Stimulated activated CD4-positive, alpha-beta T cell treated with anti-CD3 and anti-CD28 coated beads, TNF-alpha, amount 100 ng/mL, for 24 hours (primary cell): ENCODE results near the gene PDE4B.

Experiments
- DNase-seq, 3 experiments: peaks; one replicate each; pipeline ENCODE4 v3.0.0-alpha.2; 2020; ENCODE audit warnings: low read depth in 3 of 3

PDE4B gene

GRCh38 chr1:66336641-66336990 lies 543.9 kb downstream of the PDE4B start:
- DNase-seq, result no peak

GRCh38 chr1:66337249-66337648 lies 544.6 kb downstream of the PDE4B start:
- DNase-seq, result no peak

GRCh38 chr1:66339944-66340343 lies 547.2 kb downstream of the PDE4B start:
- no peak for DNase-seq

GRCh38 chr1:66341446-66342089 lies 548.9 kb downstream of the PDE4B start:
- no peak for DNase-seq

GRCh38 chr1:66342707-66343106 lies 550.0 kb downstream of the PDE4B start:
- DNase-seq, result no peak

- no peak for DNase-seq
These were observed 551.1 kb downstream of the PDE4B start for GRCh38 chr1:66343569-66344325.

- no peak for DNase-seq
These were observed 553.5 kb downstream of the PDE4B start for GRCh38 chr1:66346057-66346795.

GRCh38 chr1:66346873-66347272 lies 554.2 kb downstream of the PDE4B start:
- no peak for DNase-seq

GRCh38 chr1:66348776-66349175 lies 556.1 kb downstream of the PDE4B start:
- DNase-seq, result no peak

- DNase-seq, result no peak
These were observed 556.5 kb downstream of the PDE4B start for GRCh38 chr1:66349242-66349641.

- DNase-seq, result peak in 1 of 3 experiments; percentile 55
These were observed 557.4 kb downstream of the PDE4B start for GRCh38 chr1:66350001-66350547.

GRCh38 chr1:66351478-66351877 lies 558.8 kb downstream of the PDE4B start:
- no peak for DNase-seq

- no peak for DNase-seq
These were observed 559.2 kb downstream of the PDE4B start for GRCh38 chr1:66351913-66352312.

GRCh38 chr1:66352792-66353191 lies 560.1 kb downstream of the PDE4B start:
- DNase-seq, result no peak

GRCh38 chr1:66353257-66353656 lies 560.6 kb downstream of the PDE4B start:
- no peak for DNase-seq

- no peak for DNase-seq
These were observed 561.9 kb downstream of the PDE4B start for GRCh38 chr1:66354311-66355201.

- no peak for DNase-seq
These were observed 563.1 kb downstream of the PDE4B start for GRCh38 chr1:66355756-66356155.

GRCh38 chr1:66356605-66357004 lies 563.9 kb downstream of the PDE4B start:
- no peak for DNase-seq

GRCh38 chr1:66357021-66357420 lies 564.3 kb downstream of the PDE4B start:
- no peak for DNase-seq

GRCh38 chr1:66357478-66358197 lies 564.9 kb downstream of the PDE4B start:
- DNase-seq, result no peak

GRCh38 chr1:66359269-66359668 lies 566.6 kb downstream of the PDE4B start:
- no peak for DNase-seq
